ENCODE data around the gene CIBAR2.

DNA sequence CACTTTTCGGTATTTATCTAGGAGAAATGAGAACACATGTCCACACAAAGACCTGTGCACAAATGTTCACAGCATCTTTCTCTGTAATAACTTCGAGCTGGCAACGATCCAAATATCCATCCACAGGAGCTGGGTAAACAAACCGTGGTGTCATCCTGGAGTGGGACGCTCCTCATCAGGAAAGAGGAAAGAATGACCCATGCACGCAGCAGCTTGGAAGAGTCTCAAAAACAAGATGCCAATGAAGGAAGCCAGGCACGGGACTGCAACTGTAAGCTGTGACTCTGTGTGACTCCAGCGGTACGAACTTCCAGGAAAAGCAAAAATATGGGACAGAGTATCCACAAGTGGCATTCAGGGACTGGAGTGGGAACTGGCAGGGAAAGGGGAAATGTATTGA is 36.7 kb upstream of the CIBAR2 start:
- TF ChIP-seq, protein P1, sequence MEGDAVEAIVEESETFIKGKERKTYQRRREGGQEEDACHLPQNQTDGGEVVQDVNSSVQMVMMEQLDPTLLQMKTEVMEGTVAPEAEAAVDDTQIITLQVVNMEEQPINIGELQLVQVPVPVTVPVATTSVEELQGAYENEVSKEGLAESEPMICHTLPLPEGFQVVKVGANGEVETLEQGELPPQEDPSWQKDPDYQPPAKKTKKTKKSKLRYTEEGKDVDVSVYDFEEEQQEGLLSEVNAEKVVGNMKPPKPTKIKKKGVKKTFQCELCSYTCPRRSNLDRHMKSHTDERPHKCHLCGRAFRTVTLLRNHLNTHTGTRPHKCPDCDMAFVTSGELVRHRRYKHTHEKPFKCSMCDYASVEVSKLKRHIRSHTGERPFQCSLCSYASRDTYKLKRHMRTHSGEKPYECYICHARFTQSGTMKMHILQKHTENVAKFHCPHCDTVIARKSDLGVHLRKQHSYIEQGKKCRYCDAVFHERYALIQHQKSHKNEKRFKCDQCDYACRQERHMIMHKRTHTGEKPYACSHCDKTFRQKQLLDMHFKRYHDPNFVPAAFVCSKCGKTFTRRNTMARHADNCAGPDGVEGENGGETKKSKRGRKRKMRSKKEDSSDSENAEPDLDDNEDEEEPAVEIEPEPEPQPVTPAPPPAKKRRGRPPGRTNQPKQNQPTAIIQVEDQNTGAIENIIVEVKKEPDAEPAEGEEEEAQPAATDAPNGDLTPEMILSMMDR (IDR thresholded peaks at IDR 0.05): no peak
- no peak for TF ChIP-seq POLR2AphosphoS5 (IDR thresholded peaks at IDR 0.05)
